NCI-H2107 treated with DMSO at 0.1 percent for 48 hours (cell line): ENCODE data around the gene SEPTIN14.
"Not testable (repeated sequence)": the region's sequence is repeated elsewhere in the genome, so short reads cannot be mapped to it uniquely, and the experiment has no call there.

Experiments used
- DNase-seq: peaks from one replicate; lab custom pipeline; 2025; ENCODE audit not compliant: unreplicated experiment; lab: John Stamatoyannopoulos, UW

Gene SEPTIN14

GRCh38 chr7:55785444-55785843 lies 77.1 kb downstream of the SEPTIN14 start:
- not testable (repeated sequence) for DNase-seq

- no peak for DNase-seq
Observed at GRCh38 chr7:55784151-55784550, 78.4 kb downstream of the SEPTIN14 start.

- DNase-seq = no peak
Observed at GRCh38 chr7:55778631-55779030, 83.9 kb downstream of the SEPTIN14 start.

- no peak for DNase-seq
Observed at GRCh38 chr7:55776196-55776595, 86.4 kb downstream of the SEPTIN14 start.

- no peak for DNase-seq
Observed at GRCh38 chr7:55775051-55775420, 87.5 kb downstream of the SEPTIN14 start.

- peak; percentile 91 for DNase-seq
Observed at GRCh38 chr7:55774327-55775050, 88.1 kb downstream of the SEPTIN14 start.

GRCh38 chr7:55770778-55771177 lies 91.8 kb downstream of the SEPTIN14 start:
- DNase-seq = no peak

GRCh38 chr7:55753274-55753862 lies 109.2 kb downstream of the SEPTIN14 start:
- DNase-seq = not testable (repeated sequence)

GRCh38 chr7:55744706-55745105 lies 117.8 kb downstream of the SEPTIN14 start:
- DNase-seq = not testable (repeated sequence)
